Mesenteric fat pad (tissue), 1 donor: ENCODE results near the gene SNRNP48. TPM values are rescaled to one million over a fixed set of nuclear protein-coding genes. Genes with fewer than 3 reads are reported as not detected.

ENCODE experiments used
- DNase-seq: peaks from one replicate; pipeline ENCODE4 v3.0.0-alpha.2; 2020; ENCODE audit warnings: low spot score
- long read RNA-seq: library from polyadenylated mRNA; unstranded; transcript quantifications from one replicate; pipeline ENCODE4 v2.0.0, GENCODE V29; 2020
- total RNA-seq: library from RNA; stranded (reverse); fragmentation: NEBNext Ultra II Directional; extraction: Animal tissue kit (Norgen Biotek cat#: 25700); gene quantifications from one replicate; pipeline ENCODE4 v1.2.1, GENCODE V29; 2021
- donor health status: DM: yes; HTN: yes; CAD: no.

The SNRNP48 gene
- 8.4 TPM for total RNA-seq
- long read RNA-seq, full-length matches to known transcripts = 1 of 6 reads
- long read RNA-seq, partial matches to known transcripts = 4 of 6 reads
- long read RNA-seq, other reads (novel, unspliced or antisense) = 1 of 6 reads

GRCh38 chr6:7589949-7590917 is at the start of gene SNRNP48:
SNRNP48 (plus strand) TSS chr6:7590198; CDS start chr6:7590258, 60 bp downstream.
- DNase-seq = peak; percentile 97

- no peak for DNase-seq
These were observed 49.4 kb upstream of the SNRNP48 start for GRCh38 chr6:7540595-7540994.

- no peak for DNase-seq
These were observed 48.6 kb upstream of the SNRNP48 start, which contains the start of gene DSP for GRCh38 chr6:7541175-7542064. DSP (plus strand) TSS chr6:7541671; CDS start chr6:7541916, 245 bp downstream.

- no peak for DNase-seq
These were observed 47.7 kb upstream of the SNRNP48 start for GRCh38 chr6:7542065-7542873.

GRCh38 chr6:7542874-7543624 is 46.9 kb upstream of the SNRNP48 start:
- DNase-seq = no peak

GRCh38 chr6:7543789-7544424 is 46.1 kb upstream of the SNRNP48 start:
- no peak for DNase-seq

- no peak for DNase-seq
These were observed 45.4 kb upstream of the SNRNP48 start for GRCh38 chr6:7544597-7544996.

- DNase-seq = no peak
These were observed 44.5 kb upstream of the SNRNP48 start for GRCh38 chr6:7545316-7546019.

- DNase-seq = no peak
These were observed 44.0 kb upstream of the SNRNP48 start for GRCh38 chr6:7546020-7546369.

- DNase-seq = no peak
These were observed 43.6 kb upstream of the SNRNP48 start for GRCh38 chr6:7546383-7546782.

- DNase-seq = no peak
These were observed 43.1 kb upstream of the SNRNP48 start for GRCh38 chr6:7546896-7547295.

GRCh38 chr6:7547315-7547714 is 42.7 kb upstream of the SNRNP48 start:
- DNase-seq = no peak

- DNase-seq = no peak
These were observed 39.6 kb upstream of the SNRNP48 start for GRCh38 chr6:7550433-7550801.

GRCh38 chr6:7554533-7555275 is 35.3 kb upstream of the SNRNP48 start:
- DNase-seq = no peak

GRCh38 chr6:7555671-7556070 is 34.3 kb upstream of the SNRNP48 start:
- no peak for DNase-seq

GRCh38 chr6:7556394-7557106 is 33.4 kb upstream of the SNRNP48 start:
- DNase-seq = no peak

GRCh38 chr6:7557652-7558051 is 32.3 kb upstream of the SNRNP48 start:
- no peak for DNase-seq

GRCh38 chr6:7558781-7559180 is 31.2 kb upstream of the SNRNP48 start:
- no peak for DNase-seq
